ENCODE measurements around the gene CRB2. TPM values are rescaled to one million over a fixed set of nuclear protein-coding genes. Genes with fewer than 3 reads are reported as not detected.

CRB2 gene
- total and polyA plus RNA-seq, 2 experiments from 2014 or later: 5.5 to 7.0 TPM

DNA sequence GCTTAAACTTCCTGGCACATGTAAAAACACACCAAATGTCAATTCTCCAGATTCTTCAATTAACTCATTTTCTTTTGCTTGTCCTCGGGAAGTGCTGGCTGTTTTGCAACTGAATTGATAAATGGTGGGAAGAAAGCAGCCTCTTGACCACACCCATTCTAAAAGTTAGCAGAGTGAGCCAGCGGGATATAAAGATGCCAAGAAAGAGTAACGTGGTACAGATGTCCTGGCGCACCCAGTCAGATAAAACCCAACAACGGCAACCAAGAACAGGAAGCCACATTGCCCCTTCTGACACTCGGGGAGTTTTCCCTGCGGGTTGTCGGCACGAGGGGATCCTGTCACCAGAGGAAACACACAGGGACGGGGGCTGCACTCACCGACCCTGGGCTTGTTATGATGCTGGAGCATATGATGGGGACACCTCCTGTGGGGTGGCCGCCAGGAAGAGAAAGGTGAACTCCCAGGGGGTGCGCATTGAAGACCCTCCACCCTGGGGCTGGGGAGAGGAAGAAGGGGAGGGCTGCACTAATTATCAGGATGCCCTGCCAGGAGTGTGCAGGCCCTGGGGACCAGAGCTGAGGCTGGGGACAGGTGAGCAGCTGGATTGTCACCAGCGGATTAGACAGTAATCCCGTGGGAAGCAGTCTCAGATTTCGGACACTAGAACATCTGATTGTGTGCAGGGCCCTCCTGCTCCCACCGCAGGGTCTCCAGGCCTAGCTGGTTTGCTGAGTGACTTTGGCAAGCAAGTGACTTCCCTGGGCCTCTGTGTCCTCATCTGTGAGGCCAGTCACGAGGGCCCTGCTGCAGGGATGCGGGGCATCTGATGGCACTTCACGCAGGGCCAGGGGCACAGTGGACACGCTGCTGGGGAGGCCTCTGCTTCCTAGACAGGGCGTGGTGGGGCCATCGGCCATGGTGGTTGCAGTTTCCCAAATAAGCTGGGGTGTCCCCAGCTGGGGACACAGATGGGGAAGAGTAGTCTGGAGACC, 59.2 kb downstream of the CRB2 start:
- H3K4me1 ChIP-seq (ENCODE audit: insufficient read depth): no peaks in the 10 kb centered on the region
- no peaks in the 10 kb centered on the region for H3K36me3 ChIP-seq (replicated peaks; ENCODE audit: insufficient read depth, low read depth)
- DNase-seq (ENCODE audit: low spot score): no peak
- H3K27ac ChIP-seq: no peak overlapping the region
- H3K27me3 ChIP-seq: no peaks in the 10 kb centered on the region
- H3K4me3 ChIP-seq: no peak overlapping the region
- H4K20me1 ChIP-seq (ENCODE audit: insufficient read depth, poor library complexity, severe bottlenecking): no peaks in the 10 kb centered on the region
- H3K79me2 ChIP-seq: no peaks in the 10 kb centered on the region
- TF ChIP-seq EZH2 (IDR thresholded peaks at IDR 0.05; ENCODE audit: borderline replicate concordance): no peak
- TF ChIP-seq, protein P1, sequence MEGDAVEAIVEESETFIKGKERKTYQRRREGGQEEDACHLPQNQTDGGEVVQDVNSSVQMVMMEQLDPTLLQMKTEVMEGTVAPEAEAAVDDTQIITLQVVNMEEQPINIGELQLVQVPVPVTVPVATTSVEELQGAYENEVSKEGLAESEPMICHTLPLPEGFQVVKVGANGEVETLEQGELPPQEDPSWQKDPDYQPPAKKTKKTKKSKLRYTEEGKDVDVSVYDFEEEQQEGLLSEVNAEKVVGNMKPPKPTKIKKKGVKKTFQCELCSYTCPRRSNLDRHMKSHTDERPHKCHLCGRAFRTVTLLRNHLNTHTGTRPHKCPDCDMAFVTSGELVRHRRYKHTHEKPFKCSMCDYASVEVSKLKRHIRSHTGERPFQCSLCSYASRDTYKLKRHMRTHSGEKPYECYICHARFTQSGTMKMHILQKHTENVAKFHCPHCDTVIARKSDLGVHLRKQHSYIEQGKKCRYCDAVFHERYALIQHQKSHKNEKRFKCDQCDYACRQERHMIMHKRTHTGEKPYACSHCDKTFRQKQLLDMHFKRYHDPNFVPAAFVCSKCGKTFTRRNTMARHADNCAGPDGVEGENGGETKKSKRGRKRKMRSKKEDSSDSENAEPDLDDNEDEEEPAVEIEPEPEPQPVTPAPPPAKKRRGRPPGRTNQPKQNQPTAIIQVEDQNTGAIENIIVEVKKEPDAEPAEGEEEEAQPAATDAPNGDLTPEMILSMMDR (IDR thresholded peaks at IDR 0.05; ENCODE audit: poor library complexity): no peak
- TF ChIP-seq EZH2phosphoT487 (IDR thresholded peaks at IDR 0.05; ENCODE audit: low read depth, severe bottlenecking, unreplicated experiment): no peak
- no peaks in the 10 kb centered on the region for H3K9me3 ChIP-seq (ENCODE audit: low read depth)
- WGBS (ENCODE audit: low lambda C conversion rate, missing lambda C conversion rate): 92% methylated on average over 23 of the region's 23 CpGs
- no peaks in the 10 kb centered on the region for H3K9me2 ChIP-seq (replicated peaks; ENCODE audit: insufficient read depth)
- H2AFZ ChIP-seq: no peak overlapping the region
- H3K4me2 ChIP-seq: no peak overlapping the region

DNA sequence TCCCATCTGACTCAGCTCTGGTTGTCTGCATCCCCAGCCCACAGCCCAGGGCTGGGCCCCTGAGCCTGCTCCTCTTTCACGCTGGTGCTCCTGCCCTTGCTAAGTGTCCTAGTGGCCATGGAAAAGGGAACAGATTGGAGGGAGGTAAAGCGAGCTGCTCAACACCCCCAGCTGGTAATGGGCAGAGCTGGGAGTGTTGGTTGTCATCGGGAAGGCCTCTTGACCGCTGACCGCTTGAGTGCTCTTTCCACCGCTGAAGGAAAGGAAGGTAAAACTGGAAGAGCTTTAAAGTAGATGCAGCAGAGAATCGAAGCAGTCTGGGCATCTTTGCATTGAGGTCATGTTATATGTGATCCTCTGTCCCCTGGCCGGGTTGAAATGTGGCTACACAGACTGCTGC, 60.2 kb downstream of the CRB2 start:
- no peaks in the 10 kb centered on the region for H3K79me2 ChIP-seq
- H3K36me3 ChIP-seq (replicated peaks; ENCODE audit: insufficient read depth, low read depth): no peaks in the 10 kb centered on the region
- TF ChIP-seq, protein P1 (IDR thresholded peaks at IDR 0.05; ENCODE audit: poor library complexity): no peak
- TF ChIP-seq EZH2 (IDR thresholded peaks at IDR 0.05; ENCODE audit: borderline replicate concordance): no peak
- TF ChIP-seq EZH2phosphoT487 (IDR thresholded peaks at IDR 0.05; ENCODE audit: low read depth, severe bottlenecking, unreplicated experiment): no peak
- no peaks in the 10 kb centered on the region for H3K4me1 ChIP-seq (ENCODE audit: insufficient read depth)
- H3K9me2 ChIP-seq (replicated peaks; ENCODE audit: insufficient read depth): no peaks in the 10 kb centered on the region
- DNase-seq (ENCODE audit: low spot score): no peak
- no peaks in the 10 kb centered on the region for H4K20me1 ChIP-seq (ENCODE audit: insufficient read depth, poor library complexity, severe bottlenecking)
- no peaks in the 10 kb centered on the region for H3K9me3 ChIP-seq (ENCODE audit: low read depth)
- 95% methylated on average over 8 of the region's 8 CpGs for WGBS (ENCODE audit: low lambda C conversion rate, missing lambda C conversion rate)
- H3K27me3 ChIP-seq: no peaks in the 10 kb centered on the region
- no peak overlapping the region for H3K4me2 ChIP-seq
- H2AFZ ChIP-seq: no peak overlapping the region
- H3K27ac ChIP-seq: no peak overlapping the region
- H3K4me3 ChIP-seq: no peak overlapping the region

DNA sequence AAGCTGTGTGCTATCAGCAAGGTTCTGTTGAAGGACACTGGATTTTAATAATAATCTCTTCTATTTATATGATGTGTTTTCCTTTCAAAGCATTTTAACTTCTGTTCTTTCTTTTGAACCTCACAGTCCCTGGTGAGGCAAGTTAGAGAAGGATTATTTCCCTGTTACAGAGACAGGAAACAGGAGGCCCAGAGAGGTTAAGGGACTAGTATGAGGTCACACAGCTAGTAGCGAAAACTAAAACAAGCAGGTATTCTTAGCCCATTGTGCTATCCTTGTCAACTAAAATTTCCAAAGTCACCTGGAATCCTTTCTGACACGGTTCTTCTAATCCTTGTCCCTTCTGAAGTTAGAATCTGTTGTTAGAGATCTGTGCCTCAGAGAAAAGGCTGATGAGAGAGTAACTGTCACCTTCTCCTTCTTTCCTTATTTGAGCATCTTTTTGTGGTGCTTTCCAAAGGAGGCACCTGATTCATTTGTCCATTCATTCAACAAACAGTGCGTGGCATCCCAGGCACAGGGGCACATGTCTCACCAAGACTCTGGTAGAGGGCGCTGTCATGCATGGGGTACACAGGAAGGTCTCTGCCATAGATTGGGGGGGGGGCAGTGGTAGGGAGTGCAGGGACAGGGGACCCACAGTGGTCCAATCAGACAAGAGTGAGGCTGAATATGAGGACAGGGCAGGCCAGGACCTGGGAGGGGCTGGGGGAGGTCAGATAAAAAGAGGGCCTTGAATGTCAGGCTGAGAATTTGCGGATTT, 61.5 kb downstream of the CRB2 start:
- H3K9me3 ChIP-seq (ENCODE audit: low read depth): no peaks in the 10 kb centered on the region
- no peak overlapping the region for H2AFZ ChIP-seq
- no peaks in the 10 kb centered on the region for H3K4me1 ChIP-seq (ENCODE audit: insufficient read depth)
- no peak overlapping the region for H3K4me2 ChIP-seq
- H3K27me3 ChIP-seq: no peaks in the 10 kb centered on the region
- H3K36me3 ChIP-seq (replicated peaks; ENCODE audit: insufficient read depth, low read depth): no peaks in the 10 kb centered on the region
- H3K4me3 ChIP-seq: no peak overlapping the region
- H3K79me2 ChIP-seq: no peaks in the 10 kb centered on the region
- no peak overlapping the region for H3K27ac ChIP-seq
- whole genome bisulfite sequencing (ENCODE audit: low lambda C conversion rate, missing lambda C conversion rate): 88% methylated on average over 5 of the region's 5 CpGs
- DNase-seq (ENCODE audit: low spot score): no peak
- H3K9me2 ChIP-seq (replicated peaks; ENCODE audit: insufficient read depth): no peaks in the 10 kb centered on the region
- TF ChIP-seq EZH2 (IDR thresholded peaks at IDR 0.05; ENCODE audit: borderline replicate concordance) (no peak), EZH2phosphoT487 (IDR thresholded peaks at IDR 0.05; ENCODE audit: low read depth, severe bottlenecking, unreplicated experiment) (no peak)
- TF ChIP-seq, protein P1 (IDR thresholded peaks at IDR 0.05; ENCODE audit: poor library complexity): no peak
- no peaks in the 10 kb centered on the region for H4K20me1 ChIP-seq (ENCODE audit: insufficient read depth, poor library complexity, severe bottlenecking)
